CD4-positive, alpha-beta T cell treated with Interferon alpha-2 for 1 hour (primary cell): ENCODE measurements around the gene CADPS.

ENCODE experiments used
- DNase-seq, 2 donors: peaks; one replicate each; pipeline ENCODE4 v3.0.0-alpha.2; 2020 to 2022

CADPS gene

GRCh38 chr3:62873451-62873760 lies 1.8 kb downstream of the CADPS start:
- DNase-seq = no peak

DNA sequence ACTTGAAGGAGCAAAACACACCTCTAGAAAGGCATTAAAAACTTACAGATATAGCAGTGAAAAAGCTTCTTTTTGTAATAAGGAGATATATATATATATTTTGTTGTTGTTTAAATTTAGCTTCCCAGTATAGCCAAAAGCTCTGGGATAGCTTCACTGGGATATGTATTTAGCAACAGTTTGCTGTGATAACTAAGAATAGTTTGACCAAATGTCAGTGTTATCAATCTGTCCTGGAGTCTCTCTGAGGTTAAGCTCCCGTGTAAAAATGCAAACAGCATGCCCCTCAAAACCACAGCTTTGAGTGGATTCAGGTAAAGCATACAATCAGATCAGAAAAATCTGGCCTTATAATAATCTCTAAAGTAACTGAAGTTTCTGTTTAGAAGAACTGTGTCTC lies 2.9 kb downstream of the CADPS start:
- DNase-seq = no peak

DNA sequence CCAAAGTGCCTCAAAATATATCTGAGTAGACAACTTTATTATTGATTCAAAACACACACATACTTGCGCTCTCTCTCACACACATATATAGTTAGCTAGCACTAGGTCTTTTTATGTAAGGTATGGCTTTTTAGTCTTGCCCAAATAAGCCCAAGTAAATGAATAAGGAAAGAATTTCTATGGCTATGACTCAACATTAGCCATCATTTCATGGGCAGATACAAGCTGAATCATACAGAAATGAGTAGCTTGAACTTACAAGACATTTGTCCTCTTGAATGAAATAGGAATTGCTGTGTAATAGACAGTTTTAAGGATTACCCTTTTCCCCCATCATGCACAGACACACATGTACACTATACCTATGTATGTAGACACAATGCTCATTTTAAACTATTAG lies 4.9 kb downstream of the CADPS start:
- DNase-seq = no peak

GRCh38 chr3:62863648-62864047 lies 11.6 kb downstream of the CADPS start:
- DNase-seq = no peak

DNA sequence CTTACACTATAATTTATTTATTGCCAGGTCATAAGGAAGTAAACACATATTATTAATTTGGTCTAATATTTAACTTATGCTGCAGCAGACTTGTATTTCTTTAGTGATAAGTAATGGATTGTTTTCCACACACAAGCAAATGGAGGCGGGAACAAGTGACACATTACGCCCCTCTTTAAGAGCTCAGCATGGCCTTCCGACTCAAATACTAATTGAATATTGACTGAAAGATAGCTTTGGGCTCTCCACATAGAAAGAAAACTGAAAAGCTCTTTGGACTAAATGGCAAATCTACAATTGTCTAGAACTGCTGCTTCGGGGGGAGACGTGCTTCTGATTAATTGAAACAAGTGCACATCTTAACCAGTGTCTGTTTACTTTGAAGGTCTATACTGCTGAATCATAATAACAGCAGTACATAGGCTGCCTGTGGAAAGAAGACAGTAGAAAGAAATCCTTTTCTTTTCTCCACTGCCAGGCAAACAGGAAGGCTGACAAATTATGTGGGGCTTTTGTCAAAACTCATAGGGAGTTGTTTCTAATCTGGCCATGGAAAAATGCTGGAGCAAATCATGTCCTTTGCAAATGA lies 15.9 kb downstream of the CADPS start:
- DNase-seq = no peak

DNA sequence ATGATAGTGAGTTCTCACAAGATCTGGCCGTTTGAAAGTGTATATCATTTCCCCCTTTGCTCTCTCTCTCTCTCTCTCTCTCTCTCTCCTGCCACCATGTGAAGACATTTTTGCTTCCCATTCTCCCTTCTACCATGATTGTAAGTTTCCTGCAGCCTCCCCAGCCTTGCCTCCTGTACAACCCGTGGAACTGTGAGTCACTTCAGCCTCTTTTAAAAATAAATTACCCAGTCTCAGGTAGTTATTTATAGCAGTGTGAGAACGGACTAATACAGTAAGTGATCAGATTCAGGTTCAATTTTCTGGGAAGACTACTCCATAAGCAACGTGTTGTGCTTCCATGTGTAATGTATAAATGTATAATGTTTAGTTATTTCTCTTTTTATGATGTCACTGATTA lies 29.2 kb downstream of the CADPS start:
- DNase-seq = no peak

- DNase-seq = no peak
Measured at GRCh38 chr3:62843508-62843907, 31.7 kb downstream of the CADPS start.

DNA sequence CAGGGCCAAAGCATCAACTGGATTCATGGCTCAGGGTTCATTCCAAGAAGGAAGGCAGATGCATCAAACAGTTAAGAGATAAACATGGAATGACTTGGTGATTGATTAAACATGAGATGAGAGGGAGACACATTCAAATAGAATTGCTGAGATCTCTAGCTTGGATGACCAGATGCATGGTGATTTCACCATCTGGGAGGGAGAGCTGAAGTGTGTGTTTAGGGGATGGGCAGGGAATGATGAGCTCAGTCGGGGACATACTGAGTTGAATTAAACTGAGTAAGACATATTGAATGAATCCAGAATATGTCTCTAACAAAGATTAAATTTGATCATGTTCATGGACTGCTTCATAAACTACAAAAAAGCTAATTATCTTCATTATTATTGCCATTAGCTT lies 35.5 kb downstream of the CADPS start:
- DNase-seq = no peak

GRCh38 chr3:62837145-62837787 lies 38.0 kb downstream of the CADPS start:
- no peak for DNase-seq

GRCh38 chr3:62835554-62836236 lies 39.5 kb downstream of the CADPS start:
- peak; percentile 1 to 2 for DNase-seq

GRCh38 chr3:62833538-62833937 lies 41.7 kb downstream of the CADPS start:
- DNase-seq = no peak

DNA sequence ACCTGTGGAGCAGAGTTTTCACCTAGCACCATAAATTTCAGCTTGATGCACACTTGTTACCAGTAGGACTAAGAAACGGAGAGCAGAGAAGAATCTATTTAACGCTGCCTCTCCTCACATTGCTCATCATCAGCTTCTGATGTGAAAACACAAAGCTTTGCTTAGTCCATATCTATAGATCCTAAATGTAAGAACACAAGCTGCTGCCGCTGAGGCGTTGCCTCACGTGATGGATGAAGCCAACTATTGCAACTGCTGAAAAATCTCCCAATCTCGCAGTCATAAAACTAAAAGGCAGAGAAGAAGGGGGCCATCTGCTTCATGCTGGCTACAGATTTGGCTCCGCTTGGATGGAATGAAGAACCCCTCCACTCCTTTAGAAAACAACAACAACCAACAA lies 42.7 kb downstream of the CADPS start:
- DNase-seq = no peak

GRCh38 chr3:62830727-62831322 lies 44.4 kb downstream of the CADPS start:
- DNase-seq = no peak

DNA sequence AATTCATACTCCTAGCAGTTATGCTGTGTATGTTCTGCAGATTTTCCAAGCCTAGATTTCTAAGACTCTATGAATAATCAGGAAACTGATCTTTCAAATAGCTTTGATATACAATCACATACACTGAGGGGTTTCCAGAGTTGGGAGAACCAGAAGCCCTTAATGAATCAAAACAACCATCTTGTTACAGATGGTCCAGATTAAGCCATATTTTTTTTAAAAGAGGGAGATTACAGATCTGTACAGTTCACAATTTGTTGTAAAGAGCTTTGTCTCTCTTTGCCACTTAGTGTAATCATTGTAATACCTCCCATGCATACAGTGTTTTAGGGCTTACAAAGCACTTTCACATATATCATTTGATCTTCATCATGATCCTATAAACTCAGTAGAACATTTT lies 47.7 kb downstream of the CADPS start:
- no peak for DNase-seq

GRCh38 chr3:62824965-62825592 lies 50.1 kb downstream of the CADPS start:
- DNase-seq = no peak

- no peak for DNase-seq
Measured at GRCh38 chr3:62823461-62824050, 51.7 kb downstream of the CADPS start.

- DNase-seq = no peak
Measured at GRCh38 chr3:62822905-62823304, 52.3 kb downstream of the CADPS start.

- DNase-seq = no peak
Measured at GRCh38 chr3:62818347-62818746, 56.9 kb downstream of the CADPS start.

- DNase-seq = peak in 1 of 2 donors; percentile 2
Measured at GRCh38 chr3:62817678-62818077, 57.5 kb downstream of the CADPS start.

DNA sequence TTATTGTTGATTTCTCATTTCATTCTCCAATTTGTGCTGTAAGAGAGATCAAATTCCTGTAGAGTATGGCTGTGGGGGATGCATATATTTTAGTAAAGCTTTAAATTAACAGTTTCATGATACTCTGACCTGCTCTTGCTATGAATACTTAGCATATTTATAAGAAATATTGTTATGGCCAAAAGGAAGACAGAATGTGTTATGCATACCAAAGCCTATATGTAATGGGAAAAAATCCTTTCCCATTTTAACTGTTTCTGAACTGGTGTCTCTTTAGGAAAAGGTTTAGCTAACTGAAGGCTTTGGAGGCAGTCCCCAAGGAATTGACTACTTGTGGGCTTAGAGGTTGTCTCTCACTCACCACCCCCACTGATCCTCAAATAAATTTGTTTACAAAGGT lies 59.2 kb downstream of the CADPS start:
- no peak for DNase-seq

GRCh38 chr3:62812631-62813030 lies 62.6 kb downstream of the CADPS start:
- DNase-seq = no peak

GRCh38 chr3:62811119-62811518 lies 64.1 kb downstream of the CADPS start:
- DNase-seq = no peak

DNA sequence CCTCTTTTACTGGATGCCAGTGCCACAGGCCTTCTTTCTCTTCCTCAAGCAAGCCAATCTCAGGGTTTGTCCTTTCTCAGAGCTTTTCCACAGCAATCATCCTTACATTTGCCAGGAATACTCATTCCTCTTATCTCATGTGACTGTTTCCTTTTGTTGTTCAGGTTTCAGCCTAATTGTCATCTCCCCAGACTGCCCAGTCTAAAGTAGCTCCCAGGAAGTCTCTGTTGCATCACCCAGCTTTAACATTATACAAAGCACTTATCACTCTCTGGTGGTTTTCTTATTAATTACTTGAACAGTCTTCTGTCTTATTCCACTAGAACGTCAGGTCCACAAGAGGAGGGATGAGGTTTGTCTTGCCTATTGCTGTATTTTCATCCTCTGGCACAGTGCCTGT lies 65.8 kb downstream of the CADPS start:
- no peak for DNase-seq
